ENCODE measurements around the gene MEX3C.

MEX3C gene

GRCh38 chr18:51157215-51157614 is 40.3 kb downstream of the MEX3C start:
- Histone ChIP-seq H3K27me3 (replicated peaks; ENCODE audit: control insufficient read depth, insufficient read depth, low read length, poor library complexity, severe bottlenecking) (no peaks in the 10 kb centered on the region), H3K9me3 (ENCODE audit: control insufficient read depth, low read length) (no peaks in the 10 kb centered on the region), H3K27ac (ENCODE audit: insufficient read depth, low read length, poor library complexity, severe bottlenecking) (no peak overlapping the region), H3K36me3 (ENCODE audit: control insufficient read depth, insufficient read depth, low read length) (no peaks in the 10 kb centered on the region), H3K4me3 (ENCODE audit: insufficient read depth, low read depth, low read length, poor library complexity, severe bottlenecking) (no peak overlapping the region), H3K4me1 (ENCODE audit: control insufficient read depth, insufficient read depth, low read length, poor library complexity, severe bottlenecking) (peaks cover 12% of the 10 kb centered on the region)
- no peak for DNase-seq

GRCh38 chr18:51154431-51155063 is 42.9 kb downstream of the MEX3C start:
- Histone ChIP-seq H3K27me3 (replicated peaks; ENCODE audit: control insufficient read depth, insufficient read depth, low read length, poor library complexity, severe bottlenecking) (no peaks in the 10 kb centered on the region), H3K4me1 (ENCODE audit: control insufficient read depth, insufficient read depth, low read length, poor library complexity, severe bottlenecking) (peaks cover 19% of the 10 kb centered on the region), H3K9me3 (ENCODE audit: control insufficient read depth, low read length) (no peaks in the 10 kb centered on the region), H3K4me3 (ENCODE audit: insufficient read depth, low read depth, low read length, poor library complexity, severe bottlenecking) (peak overlapping the region; percentile 46), H3K36me3 (ENCODE audit: control insufficient read depth, insufficient read depth, low read length) (no peaks in the 10 kb centered on the region), H3K27ac (ENCODE audit: insufficient read depth, low read length, poor library complexity, severe bottlenecking) (peak overlapping the region; percentile 42)
- no peak for DNase-seq

GRCh38 chr18:51153659-51154371 is 43.7 kb downstream of the MEX3C start:
- Histone ChIP-seq H3K4me1 (ENCODE audit: control insufficient read depth, insufficient read depth, low read length, poor library complexity, severe bottlenecking) (peaks cover 19% of the 10 kb centered on the region), H3K27ac (ENCODE audit: insufficient read depth, low read length, poor library complexity, severe bottlenecking) (peak overlapping the region; percentile 42), H3K27me3 (replicated peaks; ENCODE audit: control insufficient read depth, insufficient read depth, low read length, poor library complexity, severe bottlenecking) (no peaks in the 10 kb centered on the region), H3K9me3 (ENCODE audit: control insufficient read depth, low read length) (no peaks in the 10 kb centered on the region), H3K4me3 (ENCODE audit: insufficient read depth, low read depth, low read length, poor library complexity, severe bottlenecking) (peak overlapping the region; percentile 46), H3K36me3 (ENCODE audit: control insufficient read depth, insufficient read depth, low read length) (no peaks in the 10 kb centered on the region)
- DNase-seq: peak; percentile 16 to 27 (median 21)

- Histone ChIP-seq H3K36me3 (ENCODE audit: control insufficient read depth, insufficient read depth, low read length) (no peaks in the 10 kb centered on the region), H3K9me3 (ENCODE audit: control insufficient read depth, low read length) (no peaks in the 10 kb centered on the region), H3K27me3 (replicated peaks; ENCODE audit: control insufficient read depth, insufficient read depth, low read length, poor library complexity, severe bottlenecking) (no peaks in the 10 kb centered on the region), H3K4me1 (ENCODE audit: control insufficient read depth, insufficient read depth, low read length, poor library complexity, severe bottlenecking) (peaks cover 19% of the 10 kb centered on the region), H3K27ac (ENCODE audit: insufficient read depth, low read length, poor library complexity, severe bottlenecking) (peak overlapping the region; percentile 20), H3K4me3 (ENCODE audit: insufficient read depth, low read depth, low read length, poor library complexity, severe bottlenecking) (peak overlapping the region; percentile 34)
- peak; percentile 41 to 42 (median 41) for DNase-seq
Measured at GRCh38 chr18:51151568-51152511, 45.6 kb downstream of the MEX3C start.

GRCh38 chr18:51151185-51151567 is 46.3 kb downstream of the MEX3C start:
- H3K4me1 ChIP-seq (ENCODE audit: control insufficient read depth, insufficient read depth, low read length, poor library complexity, severe bottlenecking): peaks cover 19% of the 10 kb centered on the region
- DNase-seq: no peak
- no peaks in the 10 kb centered on the region for H3K36me3 ChIP-seq (ENCODE audit: control insufficient read depth, insufficient read depth, low read length)
- H3K27ac ChIP-seq (ENCODE audit: insufficient read depth, low read length, poor library complexity, severe bottlenecking): no peak overlapping the region
- no peak overlapping the region for H3K4me3 ChIP-seq (ENCODE audit: insufficient read depth, low read depth, low read length, poor library complexity, severe bottlenecking)
- no peaks in the 10 kb centered on the region for H3K9me3 ChIP-seq (ENCODE audit: control insufficient read depth, low read length)
- H3K27me3 ChIP-seq (replicated peaks; ENCODE audit: control insufficient read depth, insufficient read depth, low read length, poor library complexity, severe bottlenecking): no peaks in the 10 kb centered on the region

- Histone ChIP-seq H3K36me3 (ENCODE audit: control insufficient read depth, insufficient read depth, low read length) (no peaks in the 10 kb centered on the region), H3K27ac (ENCODE audit: insufficient read depth, low read length, poor library complexity, severe bottlenecking) (no peak overlapping the region), H3K9me3 (ENCODE audit: control insufficient read depth, low read length) (no peaks in the 10 kb centered on the region), H3K4me1 (ENCODE audit: control insufficient read depth, insufficient read depth, low read length, poor library complexity, severe bottlenecking) (peaks cover 19% of the 10 kb centered on the region), H3K4me3 (ENCODE audit: insufficient read depth, low read depth, low read length, poor library complexity, severe bottlenecking) (no peak overlapping the region), H3K27me3 (replicated peaks; ENCODE audit: control insufficient read depth, insufficient read depth, low read length, poor library complexity, severe bottlenecking) (no peaks in the 10 kb centered on the region)
- DNase-seq: no peak
Measured at GRCh38 chr18:51150113-51150700, 47.3 kb downstream of the MEX3C start.

GRCh38 chr18:51149670-51150069 is 47.8 kb downstream of the MEX3C start:
- no peak overlapping the region for H3K27ac ChIP-seq (ENCODE audit: insufficient read depth, low read length, poor library complexity, severe bottlenecking)
- H3K4me1 ChIP-seq (ENCODE audit: control insufficient read depth, insufficient read depth, low read length, poor library complexity, severe bottlenecking): peaks cover 19% of the 10 kb centered on the region
- H3K4me3 ChIP-seq (ENCODE audit: insufficient read depth, low read depth, low read length, poor library complexity, severe bottlenecking): no peak overlapping the region
- no peaks in the 10 kb centered on the region for H3K36me3 ChIP-seq (ENCODE audit: control insufficient read depth, insufficient read depth, low read length)
- no peaks in the 10 kb centered on the region for H3K9me3 ChIP-seq (ENCODE audit: control insufficient read depth, low read length)
- no peaks in the 10 kb centered on the region for H3K27me3 ChIP-seq (replicated peaks; ENCODE audit: control insufficient read depth, insufficient read depth, low read length, poor library complexity, severe bottlenecking)
- DNase-seq: no peak

GRCh38 chr18:51146909-51147308 is 50.6 kb downstream of the MEX3C start:
- Histone ChIP-seq H3K27me3 (replicated peaks; ENCODE audit: control insufficient read depth, insufficient read depth, low read length, poor library complexity, severe bottlenecking) (no peaks in the 10 kb centered on the region), H3K36me3 (ENCODE audit: control insufficient read depth, insufficient read depth, low read length) (no peaks in the 10 kb centered on the region), H3K9me3 (ENCODE audit: control insufficient read depth, low read length) (no peaks in the 10 kb centered on the region), H3K4me3 (ENCODE audit: insufficient read depth, low read depth, low read length, poor library complexity, severe bottlenecking) (no peak overlapping the region), H3K4me1 (ENCODE audit: control insufficient read depth, insufficient read depth, low read length, poor library complexity, severe bottlenecking) (peaks cover 5% of the 10 kb centered on the region), H3K27ac (ENCODE audit: insufficient read depth, low read length, poor library complexity, severe bottlenecking) (no peak overlapping the region)
- DNase-seq: no peak

GRCh38 chr18:51138936-51139335 is 58.5 kb downstream of the MEX3C start:
- no peak for DNase-seq
- H3K4me3 ChIP-seq (ENCODE audit: insufficient read depth, low read depth, low read length, poor library complexity, severe bottlenecking): no peak overlapping the region
- no peaks in the 10 kb centered on the region for H3K27me3 ChIP-seq (replicated peaks; ENCODE audit: control insufficient read depth, insufficient read depth, low read length, poor library complexity, severe bottlenecking)
- H3K9me3 ChIP-seq (ENCODE audit: control insufficient read depth, low read length): no peaks in the 10 kb centered on the region
- H3K4me1 ChIP-seq (ENCODE audit: control insufficient read depth, insufficient read depth, low read length, poor library complexity, severe bottlenecking): no peaks in the 10 kb centered on the region
- no peaks in the 10 kb centered on the region for H3K36me3 ChIP-seq (ENCODE audit: control insufficient read depth, insufficient read depth, low read length)
- no peak overlapping the region for H3K27ac ChIP-seq (ENCODE audit: insufficient read depth, low read length, poor library complexity, severe bottlenecking)

Data from effector memory CD4-positive, alpha-beta T cell (primary cell).